ENCODE measurements around the gene AREL1. TPM values are rescaled to one million over a fixed set of nuclear protein-coding genes. Genes with fewer than 3 reads are reported as not detected.

The AREL1 gene
- polyA plus RNA-seq, 1 donor (not counting 4 experiments of a cell fraction or from before 2014, with no cell fraction given), result 31.2 TPM

DNA sequence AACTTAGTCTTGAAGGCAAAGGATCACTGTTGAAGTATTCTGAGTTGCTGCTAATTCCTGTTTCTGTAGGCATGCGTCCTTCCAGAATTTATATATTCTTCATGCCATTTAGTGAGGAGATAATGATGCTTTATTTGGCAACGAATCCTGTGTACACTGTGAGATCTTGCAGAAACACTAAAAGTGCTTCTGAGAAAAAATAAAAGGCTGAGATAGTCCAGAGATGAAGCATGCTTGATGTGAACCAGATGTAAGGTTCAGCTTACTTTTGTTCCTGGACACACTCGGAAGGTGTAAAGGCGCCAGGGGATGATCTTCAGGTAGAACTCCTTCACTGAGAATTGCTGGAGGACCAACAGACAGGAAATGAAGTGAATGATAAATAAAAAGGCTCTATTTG is 39.1 kb downstream of the AREL1 start:
- no peaks in the 10 kb centered on the region for H3K79me2 ChIP-seq (ENCODE audit: control insufficient read depth, insufficient read depth, low read length)
- FAIRE-seq (no peak), DNase-seq (ENCODE audit: low read depth, low spot score) (no peak)
- dilution Hi-C loops (cut with MboI; ENCODE audit: extremely low pct_ligation_motif_present, low sequenced_read_pairs), result no loop called here
- no peak overlapping the region for H3K9ac ChIP-seq (ENCODE audit: control insufficient read depth, extremely low read depth, insufficient read depth, low read length)
- H3K27me3 ChIP-seq (ENCODE audit: control insufficient read depth, extremely low read depth, insufficient read depth, low read length), result no peaks in the 10 kb centered on the region
- no peaks in the 10 kb centered on the region for H4K20me1 ChIP-seq (ENCODE audit: control insufficient read depth, extremely low read depth, insufficient read depth, low read length)
- TF ChIP-seq, protein P1, sequence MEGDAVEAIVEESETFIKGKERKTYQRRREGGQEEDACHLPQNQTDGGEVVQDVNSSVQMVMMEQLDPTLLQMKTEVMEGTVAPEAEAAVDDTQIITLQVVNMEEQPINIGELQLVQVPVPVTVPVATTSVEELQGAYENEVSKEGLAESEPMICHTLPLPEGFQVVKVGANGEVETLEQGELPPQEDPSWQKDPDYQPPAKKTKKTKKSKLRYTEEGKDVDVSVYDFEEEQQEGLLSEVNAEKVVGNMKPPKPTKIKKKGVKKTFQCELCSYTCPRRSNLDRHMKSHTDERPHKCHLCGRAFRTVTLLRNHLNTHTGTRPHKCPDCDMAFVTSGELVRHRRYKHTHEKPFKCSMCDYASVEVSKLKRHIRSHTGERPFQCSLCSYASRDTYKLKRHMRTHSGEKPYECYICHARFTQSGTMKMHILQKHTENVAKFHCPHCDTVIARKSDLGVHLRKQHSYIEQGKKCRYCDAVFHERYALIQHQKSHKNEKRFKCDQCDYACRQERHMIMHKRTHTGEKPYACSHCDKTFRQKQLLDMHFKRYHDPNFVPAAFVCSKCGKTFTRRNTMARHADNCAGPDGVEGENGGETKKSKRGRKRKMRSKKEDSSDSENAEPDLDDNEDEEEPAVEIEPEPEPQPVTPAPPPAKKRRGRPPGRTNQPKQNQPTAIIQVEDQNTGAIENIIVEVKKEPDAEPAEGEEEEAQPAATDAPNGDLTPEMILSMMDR (optimal IDR thresholded peaks at IDR 0.05 in 1 of 3, IDR thresholded peaks at IDR 0.05 in 1 of 3, conservative IDR thresholded peaks at IDR 0.05 in 1 of 3; ENCODE audit: extremely low read depth in 1 of 3, insufficient read depth in 2 of 3, low read length in 3 of 3), result no peak
- no peak for TF ChIP-seq EZH2 (IDR thresholded peaks at IDR 0.05; ENCODE audit: low read length)
- no peak overlapping the region for H3K4me2 ChIP-seq (ENCODE audit: control insufficient read depth, extremely low read depth, insufficient read depth, low read depth, low read length)
- no peaks in the 10 kb centered on the region for H3K9me3 ChIP-seq (ENCODE audit: control insufficient read depth, low read depth, low read length)
- H2AFZ ChIP-seq (ENCODE audit: control insufficient read depth, low read length), result no peak overlapping the region
- H3K27ac ChIP-seq (ENCODE audit: control insufficient read depth, insufficient read depth, low read length), result no peak overlapping the region
- H3K4me1 ChIP-seq (ENCODE audit: control insufficient read depth, extremely low read depth, insufficient read depth, low read length), result peaks cover 17% of the 10 kb centered on the region
- no peaks in the 10 kb centered on the region for H3K9me1 ChIP-seq (ENCODE audit: control insufficient read depth, extremely low read depth, insufficient read depth, low read length)
- H3K4me3 ChIP-seq (ENCODE audit: control insufficient read depth in 2 of 3, extremely low read depth in 1 of 3, insufficient read depth in 2 of 3, low read depth in 1 of 3, low read length in 3 of 3), result no peak overlapping the region
- H3K36me3 ChIP-seq (ENCODE audit: control insufficient read depth in 2 of 2, extremely low read depth in 1 of 2, insufficient read depth in 2 of 2, low read length in 2 of 2), result peaks cover 17 to 47% of the 10 kb centered on the region in 2 experiments

DNA sequence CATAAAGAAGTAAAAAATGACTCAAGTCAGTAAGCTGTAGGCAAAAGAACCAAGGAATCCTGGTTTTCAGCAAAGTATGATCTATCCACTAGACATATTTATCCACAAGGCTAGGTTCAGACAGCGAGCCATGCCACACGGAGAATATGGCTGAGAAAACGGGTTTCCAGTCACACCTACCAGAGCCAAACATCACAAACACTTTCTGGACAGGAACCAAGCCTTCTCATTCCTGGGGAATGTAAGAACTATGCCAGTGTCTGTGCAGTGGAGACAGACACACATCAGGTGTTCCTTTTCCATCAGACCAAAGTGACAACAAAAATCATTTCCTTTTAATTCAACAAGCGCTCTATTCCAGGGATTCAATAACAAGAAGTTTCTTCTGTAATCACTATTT is 41.1 kb downstream of the AREL1 start:
- DNase-seq (ENCODE audit: low read depth, low spot score) (no peak), FAIRE-seq (peak; percentile 95)
- Histone ChIP-seq H4K20me1 (ENCODE audit: control insufficient read depth, extremely low read depth, insufficient read depth, low read length) (no peaks in the 10 kb centered on the region), H3K36me3 (ENCODE audit: control insufficient read depth in 2 of 2, extremely low read depth in 1 of 2, insufficient read depth in 2 of 2, low read length in 2 of 2) (peaks cover 16 to 47% of the 10 kb centered on the region in 2 experiments), H3K4me2 (ENCODE audit: control insufficient read depth, extremely low read depth, insufficient read depth, low read depth, low read length) (peak overlapping the region; percentile 47), H3K4me1 (ENCODE audit: control insufficient read depth, extremely low read depth, insufficient read depth, low read length) (peaks cover 17% of the 10 kb centered on the region), H3K9ac (ENCODE audit: control insufficient read depth, extremely low read depth, insufficient read depth, low read length) (no peak overlapping the region), H3K9me1 (ENCODE audit: control insufficient read depth, extremely low read depth, insufficient read depth, low read length) (no peaks in the 10 kb centered on the region), H3K27me3 (ENCODE audit: control insufficient read depth, extremely low read depth, insufficient read depth, low read length) (no peaks in the 10 kb centered on the region), H3K4me3 (ENCODE audit: control insufficient read depth in 2 of 3, extremely low read depth in 1 of 3, insufficient read depth in 2 of 3, low read depth in 1 of 3, low read length in 3 of 3) (no peak overlapping the region), H3K79me2 (ENCODE audit: control insufficient read depth, insufficient read depth, low read length) (no peaks in the 10 kb centered on the region), H3K27ac (ENCODE audit: control insufficient read depth, insufficient read depth, low read length) (no peak overlapping the region), H2AFZ (ENCODE audit: control insufficient read depth, low read length) (no peak overlapping the region), H3K9me3 (ENCODE audit: control insufficient read depth, low read depth, low read length) (no peaks in the 10 kb centered on the region)
- dilution Hi-C loops (cut with MboI; ENCODE audit: extremely low pct_ligation_motif_present, low sequenced_read_pairs), result no loop called here
- TF ChIP-seq, protein P1 (optimal IDR thresholded peaks at IDR 0.05 in 1 of 3, IDR thresholded peaks at IDR 0.05 in 1 of 3, conservative IDR thresholded peaks at IDR 0.05 in 1 of 3; ENCODE audit: extremely low read depth in 1 of 3, insufficient read depth in 2 of 3, low read length in 3 of 3), result no peak
- no peak for TF ChIP-seq EZH2 (IDR thresholded peaks at IDR 0.05; ENCODE audit: low read length)

Data from keratinocyte (primary cell).